Pulmonary artery endothelial cell (primary cell): ENCODE data around the gene TMEM245. TPM values are rescaled to one million over a fixed set of nuclear protein-coding genes. Genes with fewer than 3 reads are reported as not detected.

Experiments used
- DNase-seq: peaks from one replicate; pipeline ENCODE4 v3.0.0-alpha.2; 2011; ENCODE audit warnings: low read depth, low spot score
- total RNA-seq: library from RNA; depleted of rRNA; stranded (reverse); fragments of >200 nt; gene quantifications from 2 replicates; pipeline ENCODE4 v1.2.3, GENCODE V29; 2014

Gene TMEM245
- 40.4 and 64.0 TPM in 2 replicates for total RNA-seq

- DNase-seq, result peak; percentile 98
Measured at GRCh38 chr9:109119439-109120203, at the start of gene TMEM245. Gene TMEM245 (minus strand): TSS chr9:109119947. CDS start chr9:109119913, 34 bp downstream.

DNA sequence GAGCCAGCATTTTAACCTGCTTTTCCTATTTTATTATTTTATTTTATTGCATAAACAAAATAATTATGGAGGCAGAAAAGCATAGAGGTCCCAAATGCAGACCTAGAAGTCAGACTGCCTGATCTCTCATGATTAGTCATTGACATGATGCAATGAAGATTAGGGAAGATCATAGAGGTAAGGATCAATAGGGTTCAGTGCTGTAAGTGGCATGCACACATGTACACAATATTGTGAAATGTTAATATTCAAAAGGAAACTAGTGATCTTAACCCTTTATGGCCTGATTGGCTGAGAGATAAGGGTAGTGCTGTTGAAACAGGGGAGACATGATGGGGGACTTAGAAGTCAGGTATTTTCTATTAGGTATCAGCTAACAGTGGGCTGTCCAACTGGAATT is 48.4 kb upstream of the TMEM245 start:
- DNase-seq, result no peak

GRCh38 chr9:109167716-109168115 is 48.0 kb upstream of the TMEM245 start:
- DNase-seq, result no peak

DNA sequence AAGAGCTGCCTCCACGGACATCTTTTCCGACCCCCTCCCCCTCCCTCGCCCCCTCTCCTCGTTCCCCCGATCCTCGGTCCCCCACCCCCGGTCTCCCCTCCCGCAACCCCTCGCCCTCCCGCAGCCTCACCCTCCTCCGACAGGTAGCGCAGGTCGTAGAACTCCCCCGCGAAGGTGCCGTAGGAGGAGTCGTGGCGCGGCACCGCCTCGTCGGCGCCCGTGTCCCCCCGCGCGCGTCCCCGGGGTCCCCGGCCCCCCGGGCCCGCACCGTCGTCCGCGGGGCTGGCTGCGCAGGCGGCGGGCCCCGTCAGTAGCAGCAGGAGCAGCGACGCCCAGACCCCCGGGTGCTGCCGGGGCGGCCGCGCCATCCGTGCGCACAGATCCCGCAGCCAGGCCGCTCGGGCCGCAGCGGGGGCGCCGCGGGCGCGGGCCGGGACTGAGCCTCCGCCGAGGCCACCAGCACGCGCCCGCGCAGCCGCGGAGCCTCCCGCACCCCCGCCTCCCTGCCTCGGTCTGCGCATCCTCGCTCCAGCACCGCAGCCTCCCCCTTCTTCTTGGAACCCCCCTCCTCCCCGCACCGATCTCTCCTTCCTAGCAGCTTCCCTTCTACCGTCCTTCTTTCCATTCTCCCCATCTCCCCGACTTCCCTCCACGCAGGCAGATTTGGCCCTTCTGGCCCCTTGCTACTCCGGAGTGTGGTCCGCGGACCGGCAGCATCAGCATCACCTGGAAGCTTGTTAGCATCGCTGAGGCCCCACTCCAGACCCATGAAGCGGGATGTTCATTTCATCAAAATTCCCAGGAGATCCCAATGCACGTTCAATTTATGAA is 47.2 kb upstream of the TMEM245 start, which contains the start of gene FRRS1L:
FRRS1L (minus strand) TSS at position 479 of the 831 bp plus-strand sequence; CDS start at position 368, 111 bp downstream.
- no peak for DNase-seq

GRCh38 chr9:109166171-109166770 is 46.5 kb upstream of the TMEM245 start:
- DNase-seq, result no peak

DNA sequence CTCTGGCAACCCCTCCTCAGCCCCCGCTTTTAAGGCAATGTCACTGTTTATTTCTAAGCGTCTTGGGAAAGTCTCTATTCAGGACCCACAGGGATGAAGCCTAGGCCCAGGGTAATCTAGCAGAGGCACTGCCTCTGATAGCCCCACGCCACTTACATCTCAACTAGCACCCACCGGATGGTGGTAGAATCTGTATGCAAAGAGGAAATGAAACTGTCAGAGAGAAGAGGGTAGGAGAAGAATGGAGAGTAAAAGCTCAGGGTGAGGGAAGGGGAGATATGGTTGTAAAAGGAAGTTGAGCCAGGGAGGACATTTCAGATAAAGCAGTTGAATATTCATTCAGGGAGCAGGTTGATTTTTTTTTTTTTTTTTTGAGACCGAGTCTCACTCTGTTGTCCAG is 44.3 kb upstream of the TMEM245 start:
- DNase-seq, result no peak

DNA sequence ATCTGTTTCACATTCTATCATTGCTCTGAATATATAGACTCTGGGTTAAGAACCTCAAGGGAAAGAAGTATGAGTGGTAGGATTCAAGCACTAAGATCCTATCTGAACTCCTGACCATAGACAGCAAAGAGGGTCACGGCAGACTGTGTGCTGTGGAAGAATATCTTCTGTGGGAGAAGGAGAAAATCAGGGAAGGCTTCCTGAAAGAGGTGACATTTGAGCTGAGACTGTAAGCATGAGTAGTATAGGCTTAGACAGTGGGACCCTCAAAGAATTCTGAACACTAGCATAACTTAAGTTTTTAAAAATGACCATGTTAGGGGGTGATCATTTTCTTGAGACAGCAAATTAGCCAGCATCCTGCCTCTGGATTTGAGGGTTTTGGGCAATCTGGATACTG is 43.4 kb upstream of the TMEM245 start:
- DNase-seq, result no peak

DNA sequence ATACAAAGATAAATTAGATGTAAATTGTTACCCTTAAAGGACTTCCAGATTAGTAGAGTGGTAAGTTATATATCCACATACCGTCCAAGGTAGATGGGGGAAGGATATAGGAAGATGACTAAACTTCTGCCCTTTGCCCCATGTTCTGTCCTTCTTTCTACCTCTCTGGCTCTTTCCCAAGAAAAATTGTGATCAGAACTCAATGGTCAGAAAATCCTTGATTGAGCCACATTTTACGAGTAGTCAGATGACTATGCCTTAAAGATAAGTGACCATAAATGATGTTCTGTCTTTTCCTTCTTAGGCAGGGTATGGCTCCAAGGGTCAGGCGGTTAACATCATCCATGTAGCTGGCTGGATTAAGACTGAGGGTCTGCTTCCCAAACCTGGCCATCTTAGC is 42.9 kb upstream of the TMEM245 start:
- no peak for DNase-seq

DNA sequence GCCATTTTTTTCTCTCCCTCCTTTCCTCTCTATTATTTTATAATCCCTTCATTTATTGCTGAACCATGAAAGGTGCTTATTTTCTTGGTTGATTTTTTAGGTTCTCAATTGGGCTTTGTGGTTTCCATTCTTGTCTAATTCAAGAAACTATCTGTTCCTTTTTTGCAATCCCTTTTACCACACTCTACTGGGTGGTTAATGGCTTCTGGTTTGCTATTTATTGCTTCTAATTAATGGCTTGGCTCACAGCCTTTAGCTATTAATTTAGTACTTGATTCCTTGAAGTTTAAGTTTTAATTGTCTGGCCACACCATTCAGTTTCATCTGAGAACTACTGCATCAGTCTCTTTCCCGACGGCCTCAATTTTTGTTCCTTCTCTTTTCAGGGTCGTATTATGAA is 41.7 kb upstream of the TMEM245 start:
- no peak for DNase-seq

GRCh38 chr9:109159583-109159982 is 39.8 kb upstream of the TMEM245 start:
- DNase-seq, result no peak

DNA sequence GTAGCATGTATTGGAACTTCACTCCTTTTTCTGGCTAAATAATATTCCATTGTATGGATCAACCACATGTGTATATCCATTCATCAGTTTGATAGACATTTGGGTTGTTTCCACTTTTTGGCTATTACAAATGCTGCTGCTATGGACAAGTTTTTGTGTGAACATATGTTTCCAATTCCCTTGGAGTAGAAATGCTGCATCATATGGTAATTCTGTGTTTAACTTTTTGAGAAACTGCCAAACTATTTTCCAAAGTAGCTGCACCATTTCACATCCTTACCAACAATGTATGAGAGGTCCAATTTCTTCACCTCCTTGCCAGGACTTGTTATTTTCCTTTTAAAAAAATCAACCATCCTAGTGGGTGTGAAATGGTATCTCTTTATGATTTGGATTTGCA is 38.9 kb upstream of the TMEM245 start:
- DNase-seq, result no peak

GRCh38 chr9:109156708-109157107 is 37.0 kb upstream of the TMEM245 start:
- no peak for DNase-seq

DNA sequence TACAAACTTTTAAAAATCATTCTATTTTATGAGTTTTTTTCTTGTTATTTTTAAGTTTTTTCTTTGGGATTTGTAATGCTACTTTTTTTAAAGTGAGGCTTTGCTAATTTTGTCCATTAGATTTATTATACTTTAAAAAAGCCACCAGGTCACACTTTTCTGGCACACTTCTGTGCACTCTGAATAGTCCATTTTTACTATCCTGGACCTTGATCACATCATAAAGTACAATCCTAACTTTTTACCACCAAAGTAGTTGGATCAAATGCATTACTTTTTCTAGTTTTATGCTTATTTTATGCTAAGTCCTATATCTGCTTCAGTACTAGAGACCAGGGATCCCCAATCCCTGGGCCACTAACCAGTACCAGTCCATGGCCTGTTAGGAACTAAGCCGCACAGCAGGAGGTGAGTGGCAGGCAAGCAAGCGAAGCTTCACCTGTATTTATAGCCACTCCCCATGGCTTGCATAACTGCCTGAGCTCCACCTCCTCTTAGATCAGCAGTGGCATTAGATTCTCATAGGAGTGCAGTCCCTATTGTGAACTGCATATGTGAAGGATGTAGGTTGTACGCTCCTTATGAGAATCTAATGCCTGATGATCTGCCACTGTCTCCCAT is 31.3 kb upstream of the TMEM245 start:
- no peak for DNase-seq

DNA sequence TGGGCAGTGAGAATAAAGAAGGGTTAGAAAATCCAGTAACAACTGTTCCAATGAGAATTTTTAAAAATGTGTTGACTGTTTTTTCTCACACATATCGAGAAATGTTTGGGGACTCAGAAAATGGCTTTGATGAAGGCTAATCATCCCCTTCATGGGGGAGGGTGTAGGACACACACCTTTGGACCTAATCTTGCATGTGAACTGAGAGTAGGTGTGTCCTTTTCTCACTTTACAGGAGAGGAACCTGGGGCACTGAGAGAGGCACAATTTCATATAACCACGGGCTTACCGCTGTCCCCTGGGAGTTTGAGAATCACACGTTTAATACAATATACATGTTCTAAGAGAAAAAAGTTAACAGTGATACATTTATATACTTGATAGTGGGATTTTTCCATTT is 30.0 kb upstream of the TMEM245 start:
- no peak for DNase-seq

GRCh38 chr9:109149089-109149488 is 29.3 kb upstream of the TMEM245 start:
- no peak for DNase-seq

GRCh38 chr9:109145051-109145450 is 25.3 kb upstream of the TMEM245 start:
- DNase-seq, result no peak

GRCh38 chr9:109143881-109144562 is 24.3 kb upstream of the TMEM245 start:
- DNase-seq, result no peak

- no peak for DNase-seq
Measured at GRCh38 chr9:109141375-109141774, 21.6 kb upstream of the TMEM245 start.

DNA sequence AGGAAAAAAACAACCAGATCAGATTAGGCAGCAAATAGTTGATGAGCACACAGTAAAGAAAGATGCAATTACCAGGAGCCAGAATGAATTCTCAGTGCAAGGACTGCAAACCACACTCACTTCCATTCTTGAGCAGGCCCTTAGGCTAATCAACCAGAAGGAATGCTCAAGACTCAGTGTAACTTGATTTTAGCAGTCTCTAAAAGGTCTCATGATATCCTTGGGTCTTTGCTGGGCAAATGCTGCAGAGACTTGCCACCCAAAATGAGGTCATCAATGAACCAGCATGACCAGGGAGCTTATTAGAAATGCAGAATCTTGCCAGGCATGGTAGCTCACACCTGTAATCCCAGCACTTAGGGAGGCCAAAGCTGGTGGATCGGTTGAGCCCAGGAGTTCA is 20.1 kb upstream of the TMEM245 start:
- no peak for DNase-seq

DNA sequence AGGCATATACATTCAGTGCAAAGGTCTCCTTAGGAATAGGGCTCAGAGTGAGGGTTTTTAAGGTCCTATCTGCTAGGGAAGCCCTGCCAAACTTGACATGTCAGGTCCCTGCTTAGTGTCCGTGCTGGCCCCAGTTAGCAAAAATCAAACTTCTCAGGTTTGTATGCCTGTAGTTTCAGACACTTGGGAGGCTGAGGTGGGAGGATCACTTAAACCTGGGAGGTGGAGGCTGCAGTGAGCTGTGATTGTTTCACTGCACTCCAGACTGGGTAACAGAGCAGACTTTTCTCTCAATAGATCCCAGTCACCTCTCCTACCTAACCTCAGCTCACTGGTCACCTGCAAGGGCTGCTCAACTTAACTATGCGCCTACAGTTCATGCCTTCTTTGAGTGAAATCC is 18.7 kb upstream of the TMEM245 start:
- DNase-seq, result no peak

- no peak for DNase-seq
Measured at GRCh38 chr9:109134167-109134578, 14.4 kb upstream of the TMEM245 start.
